ENCODE measurements around the gene GMPPB. TPM values are rescaled to one million over a fixed set of nuclear protein-coding genes. Genes with fewer than 3 reads are reported as not detected.

Gene GMPPB
- total RNA-seq, 1 donor from 2014 or later, result 9.9 TPM

DNA sequence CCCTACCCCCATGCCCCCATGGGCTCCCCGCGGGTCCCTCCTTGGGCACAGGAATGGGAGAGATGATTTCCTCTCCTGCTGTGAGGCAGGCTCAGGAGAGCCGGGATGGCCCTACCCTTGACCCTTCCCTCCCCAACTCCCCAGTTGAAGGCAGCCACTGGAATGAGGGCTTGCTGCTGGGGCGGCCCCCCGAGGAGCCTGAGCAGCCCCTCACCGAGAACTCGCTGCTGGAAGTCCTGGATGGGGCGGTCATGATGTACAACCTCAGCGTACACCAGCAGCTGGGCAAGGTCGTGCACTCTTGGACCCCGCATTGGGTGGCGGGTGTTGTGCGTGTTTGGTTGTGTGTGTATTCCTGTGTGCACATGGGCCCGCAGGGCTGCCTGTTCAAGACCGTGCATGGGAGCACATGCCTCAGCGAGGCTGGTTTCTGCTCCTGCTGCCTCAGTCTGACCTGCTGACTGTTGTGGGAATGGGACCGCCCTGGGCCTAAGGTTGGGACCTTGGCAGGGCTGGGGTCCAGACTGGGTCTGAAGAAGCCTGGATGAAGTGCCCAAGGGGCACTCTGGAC is 18.3 kb downstream of the GMPPB start:
- Histone ChIP-seq H3K9ac (ENCODE audit: low read depth in 1 of 3, low read length in 3 of 3) (no peak overlapping the region), H3K4me1 (ENCODE audit: control insufficient read depth in 3 of 3, insufficient read depth in 3 of 3, low read length in 3 of 3) (peaks cover 3 to 22% (median 16%) of the 10 kb centered on the region in 3 donors), H3K36me3 (ENCODE audit: control insufficient read depth in 3 of 3, insufficient read depth in 3 of 3, low read length in 3 of 3) (peaks cover 71 to 75% (median 74%) of the 10 kb centered on the region in 3 donors), H3K27ac (ENCODE audit: low read depth, low read length) (no peak overlapping the region), H3K4me3 (ENCODE audit: low read length in 3 of 3) (no peak overlapping the region), H3K27me3 (ENCODE audit: control insufficient read depth in 3 of 3, insufficient read depth in 3 of 3, low read length in 3 of 3) (no peaks in the 10 kb centered on the region), H3K9me3 (ENCODE audit: control insufficient read depth in 3 of 3, low read length in 3 of 3) (no peaks in the 10 kb centered on the region)

- no peak overlapping the region for H3K27ac ChIP-seq (ENCODE audit: low read depth, low read length)
- H3K27me3 ChIP-seq (ENCODE audit: control insufficient read depth in 3 of 3, insufficient read depth in 3 of 3, low read length in 3 of 3), result no peaks in the 10 kb centered on the region
- peaks cover 78 to 81% (median 80%) of the 10 kb centered on the region in 3 donors for H3K36me3 ChIP-seq (ENCODE audit: control insufficient read depth in 3 of 3, insufficient read depth in 3 of 3, low read length in 3 of 3)
- H3K4me3 ChIP-seq (ENCODE audit: low read length in 3 of 3), result no peak overlapping the region
- no peaks in the 10 kb centered on the region for H3K9me3 ChIP-seq (ENCODE audit: control insufficient read depth in 3 of 3, low read length in 3 of 3)
- H3K9ac ChIP-seq (ENCODE audit: low read depth in 1 of 3, low read length in 3 of 3), result no peak overlapping the region
- H3K4me1 ChIP-seq (ENCODE audit: control insufficient read depth in 3 of 3, insufficient read depth in 3 of 3, low read length in 3 of 3), result peaks cover 8 to 30% (median 20%) of the 10 kb centered on the region in 3 donors
These were observed 19.1 kb downstream of the GMPPB start for GRCh38 chr3:49704629-49705028.

DNA sequence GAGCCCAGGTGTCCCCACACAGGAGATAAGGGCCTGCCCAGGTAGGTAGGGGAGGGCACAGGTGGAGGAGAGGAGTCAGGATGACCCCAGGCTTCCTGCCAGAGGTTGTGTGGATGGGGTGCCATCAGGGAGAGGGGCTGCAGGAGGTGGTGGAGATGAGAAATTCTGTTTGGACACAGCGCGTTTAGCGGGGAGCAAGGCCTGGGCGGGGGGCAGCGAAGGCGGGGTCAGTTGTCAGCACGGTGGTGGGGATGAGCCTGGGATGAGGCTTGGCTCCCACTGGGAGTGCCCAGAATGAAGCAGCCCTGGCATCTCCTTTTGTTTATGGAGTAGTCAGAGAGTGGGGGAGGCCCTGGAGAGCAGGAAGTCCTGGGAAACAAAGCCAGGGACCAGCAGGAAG is 19.8 kb downstream of the GMPPB start:
- H3K27ac ChIP-seq (ENCODE audit: low read depth, low read length), result no peak overlapping the region
- H3K9ac ChIP-seq (ENCODE audit: low read depth in 1 of 3, low read length in 3 of 3), result no peak overlapping the region
- H3K9me3 ChIP-seq (ENCODE audit: control insufficient read depth in 3 of 3, low read length in 3 of 3), result no peaks in the 10 kb centered on the region
- peaks cover 80 to 85% (median 81%) of the 10 kb centered on the region in 3 donors for H3K36me3 ChIP-seq (ENCODE audit: control insufficient read depth in 3 of 3, insufficient read depth in 3 of 3, low read length in 3 of 3)
- no peaks in the 10 kb centered on the region for H3K27me3 ChIP-seq (ENCODE audit: control insufficient read depth in 3 of 3, insufficient read depth in 3 of 3, low read length in 3 of 3)
- H3K4me1 ChIP-seq (ENCODE audit: control insufficient read depth in 3 of 3, insufficient read depth in 3 of 3, low read length in 3 of 3), result peaks cover 9 to 35% (median 20%) of the 10 kb centered on the region in 3 donors
- H3K4me3 ChIP-seq (ENCODE audit: low read length in 3 of 3), result no peak overlapping the region

DNA sequence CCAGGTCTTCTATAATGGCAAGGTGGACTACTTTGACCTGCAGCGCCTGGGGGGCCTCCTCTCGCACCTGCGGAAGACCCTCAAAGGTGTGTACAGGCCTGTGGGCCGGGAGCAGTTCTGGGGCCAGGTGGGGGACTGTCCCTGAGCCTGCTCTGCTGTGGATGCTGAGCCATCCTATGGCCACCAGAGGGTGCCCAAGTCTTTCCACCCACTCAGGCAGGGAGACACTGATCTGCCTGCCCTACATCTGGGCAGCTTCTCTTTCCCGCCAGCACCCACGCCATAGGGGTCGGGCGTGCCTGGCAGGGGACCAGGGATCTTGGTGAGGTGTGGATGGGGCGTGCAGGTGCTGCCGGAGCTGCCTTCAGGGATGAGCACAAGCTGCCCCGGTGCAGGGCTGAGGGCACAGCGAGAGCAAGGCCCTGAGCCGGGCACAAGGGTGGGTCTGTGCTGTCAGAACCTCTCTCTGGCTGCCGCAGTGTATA is 20.3 kb downstream of the GMPPB start:
- Histone ChIP-seq H3K36me3 (ENCODE audit: control insufficient read depth in 3 of 3, insufficient read depth in 3 of 3, low read length in 3 of 3) (peaks cover 82 to 88% (median 84%) of the 10 kb centered on the region in 3 donors), H3K9ac (ENCODE audit: low read depth in 1 of 3, low read length in 3 of 3) (no peak overlapping the region), H3K27me3 (ENCODE audit: control insufficient read depth in 3 of 3, insufficient read depth in 3 of 3, low read length in 3 of 3) (no peaks in the 10 kb centered on the region), H3K4me1 (ENCODE audit: control insufficient read depth in 3 of 3, insufficient read depth in 3 of 3, low read length in 3 of 3) (peaks cover 12 to 40% (median 23%) of the 10 kb centered on the region in 3 donors), H3K9me3 (ENCODE audit: control insufficient read depth in 3 of 3, low read length in 3 of 3) (no peaks in the 10 kb centered on the region), H3K4me3 (ENCODE audit: low read length in 3 of 3) (no peak overlapping the region), H3K27ac (ENCODE audit: low read depth, low read length) (no peak overlapping the region)

GRCh38 chr3:49702672-49703071 is 21.1 kb downstream of the GMPPB start:
- Histone ChIP-seq H3K9me3 (ENCODE audit: control insufficient read depth in 3 of 3, low read length in 3 of 3) (no peaks in the 10 kb centered on the region), H3K27ac (ENCODE audit: low read depth, low read length) (no peak overlapping the region), H3K36me3 (ENCODE audit: control insufficient read depth in 3 of 3, insufficient read depth in 3 of 3, low read length in 3 of 3) (peaks cover 83 to 90% (median 85%) of the 10 kb centered on the region in 3 donors), H3K4me3 (ENCODE audit: low read length in 3 of 3) (no peak overlapping the region), H3K27me3 (ENCODE audit: control insufficient read depth in 3 of 3, insufficient read depth in 3 of 3, low read length in 3 of 3) (no peaks in the 10 kb centered on the region), H3K9ac (ENCODE audit: low read depth in 1 of 3, low read length in 3 of 3) (no peak overlapping the region), H3K4me1 (ENCODE audit: control insufficient read depth in 3 of 3, insufficient read depth in 3 of 3, low read length in 3 of 3) (peaks cover 17 to 48% (median 29%) of the 10 kb centered on the region in 3 donors)

GRCh38 chr3:49701388-49702077 is 22.2 kb downstream of the GMPPB start:
- Histone ChIP-seq H3K9me3 (ENCODE audit: control insufficient read depth in 3 of 3, low read length in 3 of 3) (no peaks in the 10 kb centered on the region), H3K27me3 (ENCODE audit: control insufficient read depth in 3 of 3, insufficient read depth in 3 of 3, low read length in 3 of 3) (no peaks in the 10 kb centered on the region), H3K4me1 (ENCODE audit: control insufficient read depth in 3 of 3, insufficient read depth in 3 of 3, low read length in 3 of 3) (peaks cover 24 to 59% (median 40%) of the 10 kb centered on the region in 3 donors), H3K4me3 (ENCODE audit: low read length in 3 of 3) (peak overlapping the region in 1 of 3 donors; percentile 22), H3K27ac (ENCODE audit: low read depth, low read length) (no peak overlapping the region), H3K9ac (ENCODE audit: low read depth in 1 of 3, low read length in 3 of 3) (peak overlapping the region in 2 of 3 donors; percentile 40 to 45), H3K36me3 (ENCODE audit: control insufficient read depth in 3 of 3, insufficient read depth in 3 of 3, low read length in 3 of 3) (peaks cover 78 to 90% (median 82%) of the 10 kb centered on the region in 3 donors)

- Histone ChIP-seq H3K36me3 (ENCODE audit: control insufficient read depth in 3 of 3, insufficient read depth in 3 of 3, low read length in 3 of 3) (peaks cover 71 to 82% (median 73%) of the 10 kb centered on the region in 3 donors), H3K4me3 (ENCODE audit: low read length in 3 of 3) (no peak overlapping the region), H3K27ac (ENCODE audit: low read depth, low read length) (no peak overlapping the region), H3K27me3 (ENCODE audit: control insufficient read depth in 3 of 3, insufficient read depth in 3 of 3, low read length in 3 of 3) (no peaks in the 10 kb centered on the region), H3K4me1 (ENCODE audit: control insufficient read depth in 3 of 3, insufficient read depth in 3 of 3, low read length in 3 of 3) (peaks cover 26 to 67% (median 47%) of the 10 kb centered on the region in 3 donors), H3K9ac (ENCODE audit: low read depth in 1 of 3, low read length in 3 of 3) (peak overlapping the region in 1 of 3 donors; percentile 45), H3K9me3 (ENCODE audit: control insufficient read depth in 3 of 3, low read length in 3 of 3) (no peaks in the 10 kb centered on the region)
These were observed 23.2 kb downstream of the GMPPB start for GRCh38 chr3:49700453-49701128.

DNA sequence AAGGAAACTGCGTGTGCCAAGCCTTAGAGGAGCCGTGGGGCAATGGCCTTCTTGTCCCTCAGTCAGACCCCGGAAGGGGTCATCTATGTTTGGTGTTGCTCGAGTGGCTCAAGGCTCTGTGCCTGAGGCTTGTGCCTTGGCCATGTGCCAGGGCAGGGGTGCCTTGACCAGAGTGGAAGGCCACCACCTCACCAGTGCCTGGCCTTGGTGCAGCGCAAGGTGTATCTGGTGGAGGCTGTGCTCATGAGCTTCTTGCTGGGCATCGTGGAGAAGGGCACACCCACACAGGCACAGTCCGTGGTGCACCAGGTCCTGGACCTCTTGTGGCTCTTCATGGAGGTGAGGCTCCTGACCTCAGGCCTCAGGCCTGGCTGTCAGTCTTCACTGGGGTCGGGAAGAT is 23.7 kb downstream of the GMPPB start:
- Histone ChIP-seq H3K27me3 (ENCODE audit: control insufficient read depth in 3 of 3, insufficient read depth in 3 of 3, low read length in 3 of 3) (no peaks in the 10 kb centered on the region), H3K9me3 (ENCODE audit: control insufficient read depth in 3 of 3, low read length in 3 of 3) (no peaks in the 10 kb centered on the region), H3K4me1 (ENCODE audit: control insufficient read depth in 3 of 3, insufficient read depth in 3 of 3, low read length in 3 of 3) (peaks cover 29 to 73% (median 53%) of the 10 kb centered on the region in 3 donors), H3K9ac (ENCODE audit: low read depth in 1 of 3, low read length in 3 of 3) (no peak overlapping the region), H3K27ac (ENCODE audit: low read depth, low read length) (no peak overlapping the region), H3K4me3 (ENCODE audit: low read length in 3 of 3) (no peak overlapping the region), H3K36me3 (ENCODE audit: control insufficient read depth in 3 of 3, insufficient read depth in 3 of 3, low read length in 3 of 3) (peaks cover 65 to 76% (median 68%) of the 10 kb centered on the region in 3 donors)

DNA sequence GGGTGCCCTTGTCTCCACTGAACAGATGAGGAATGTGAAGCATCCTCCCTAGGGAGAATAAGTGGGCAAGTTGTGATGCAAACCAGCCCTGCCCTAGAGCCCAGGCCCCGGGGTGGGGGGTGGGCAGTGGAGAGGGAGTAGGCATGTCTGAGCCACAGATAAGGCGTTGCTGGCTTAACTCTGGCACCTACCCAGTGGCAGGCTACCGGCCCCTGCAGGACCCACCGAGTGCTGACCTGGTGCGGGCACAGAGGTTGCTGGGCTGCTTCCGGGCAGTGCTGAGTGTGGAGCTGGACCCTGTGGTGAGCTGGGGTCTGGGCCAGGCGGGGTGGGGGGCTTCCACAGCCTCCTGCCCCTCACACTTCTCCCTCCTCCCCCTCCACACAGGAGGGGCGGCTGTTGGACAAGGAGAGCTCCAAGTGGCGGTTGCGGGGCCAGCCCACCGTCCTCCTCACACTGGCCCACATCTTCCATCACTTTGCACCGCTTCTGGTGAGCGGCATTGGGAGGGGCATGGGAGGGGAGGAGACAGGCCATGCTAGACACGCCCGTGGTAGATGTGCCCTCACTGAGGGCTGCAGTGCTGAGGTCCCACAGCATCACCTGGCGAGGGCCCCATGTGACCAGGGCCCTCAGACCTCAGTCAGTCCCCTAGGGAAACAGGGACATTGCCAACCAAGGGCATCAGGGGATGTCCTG is 24.3 kb downstream of the GMPPB start:
- Histone ChIP-seq H3K9ac (ENCODE audit: low read depth in 1 of 3, low read length in 3 of 3) (peak overlapping the region in 1 of 3 donors; percentile 33), H3K36me3 (ENCODE audit: control insufficient read depth in 3 of 3, insufficient read depth in 3 of 3, low read length in 3 of 3) (peaks cover 60 to 70% (median 62%) of the 10 kb centered on the region in 3 donors), H3K4me1 (ENCODE audit: control insufficient read depth in 3 of 3, insufficient read depth in 3 of 3, low read length in 3 of 3) (peaks cover 31 to 78% (median 57%) of the 10 kb centered on the region in 3 donors), H3K27me3 (ENCODE audit: control insufficient read depth in 3 of 3, insufficient read depth in 3 of 3, low read length in 3 of 3) (no peaks in the 10 kb centered on the region), H3K4me3 (ENCODE audit: low read length in 3 of 3) (no peak overlapping the region), H3K9me3 (ENCODE audit: control insufficient read depth in 3 of 3, low read length in 3 of 3) (no peaks in the 10 kb centered on the region), H3K27ac (ENCODE audit: low read depth, low read length) (peak overlapping the region; percentile 47)

Data from skeletal muscle tissue (tissue), 4 donors.